ENCODE data around the gene PTPRR. TPM values are rescaled to one million over a fixed set of nuclear protein-coding genes. Genes with fewer than 3 reads are reported as not detected.

The PTPRR gene
- total RNA-seq, 2 experiments from 2014 or later, result not detected

DNA sequence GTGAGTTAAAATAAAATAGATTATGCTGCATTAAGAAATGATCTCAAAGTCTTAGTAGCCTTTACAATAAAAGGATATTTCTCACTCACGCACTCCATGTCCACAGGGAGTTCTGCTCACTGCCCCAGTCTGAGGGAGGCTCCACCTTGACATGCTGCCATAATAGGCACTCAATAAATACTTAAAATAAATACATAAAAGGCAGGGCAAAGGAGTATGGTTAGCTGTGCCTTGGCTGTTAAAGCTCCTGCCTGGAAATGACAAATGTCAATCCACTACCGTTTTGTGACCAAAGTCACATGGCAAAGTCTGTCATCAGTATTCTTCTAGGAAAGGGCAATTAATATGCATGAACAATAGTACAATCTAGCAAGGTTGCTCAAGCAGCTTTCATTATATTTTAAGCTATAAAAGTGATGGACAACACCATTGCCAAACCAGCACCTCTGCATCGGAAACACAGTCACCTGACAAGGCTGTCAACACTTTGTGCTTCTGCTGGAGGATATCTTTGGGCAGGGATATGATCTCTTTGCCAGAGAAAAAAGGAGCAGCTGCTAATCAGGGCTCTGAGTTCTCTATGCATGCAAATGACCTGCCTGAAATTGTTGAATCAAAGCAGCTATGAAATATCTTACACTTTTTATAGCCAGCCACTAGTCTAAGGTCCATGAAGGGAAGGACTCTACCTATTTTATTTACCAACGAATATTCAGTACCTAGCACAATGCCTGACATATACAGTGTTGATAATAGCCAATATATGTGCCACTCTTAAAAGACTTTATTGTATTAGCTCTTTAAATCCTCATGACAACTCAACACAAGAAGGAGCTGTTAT, 90.1 kb downstream of the PTPRR start:
- no peak overlapping the region for H3K27ac Mint-ChIP-seq
- H3K36me3 Mint-ChIP-seq (ENCODE audit: low read depth), result no peaks in the 10 kb centered on the region
- H3K27me3 Mint-ChIP-seq, result no peaks in the 10 kb centered on the region
- H3K9me3 ChIP-seq (ENCODE audit: control insufficient read depth in 1 of 2, insufficient read depth in 1 of 2, low read length in 2 of 2), result no peaks in the 10 kb centered on the region
- TF ChIP-seq, protein P1, sequence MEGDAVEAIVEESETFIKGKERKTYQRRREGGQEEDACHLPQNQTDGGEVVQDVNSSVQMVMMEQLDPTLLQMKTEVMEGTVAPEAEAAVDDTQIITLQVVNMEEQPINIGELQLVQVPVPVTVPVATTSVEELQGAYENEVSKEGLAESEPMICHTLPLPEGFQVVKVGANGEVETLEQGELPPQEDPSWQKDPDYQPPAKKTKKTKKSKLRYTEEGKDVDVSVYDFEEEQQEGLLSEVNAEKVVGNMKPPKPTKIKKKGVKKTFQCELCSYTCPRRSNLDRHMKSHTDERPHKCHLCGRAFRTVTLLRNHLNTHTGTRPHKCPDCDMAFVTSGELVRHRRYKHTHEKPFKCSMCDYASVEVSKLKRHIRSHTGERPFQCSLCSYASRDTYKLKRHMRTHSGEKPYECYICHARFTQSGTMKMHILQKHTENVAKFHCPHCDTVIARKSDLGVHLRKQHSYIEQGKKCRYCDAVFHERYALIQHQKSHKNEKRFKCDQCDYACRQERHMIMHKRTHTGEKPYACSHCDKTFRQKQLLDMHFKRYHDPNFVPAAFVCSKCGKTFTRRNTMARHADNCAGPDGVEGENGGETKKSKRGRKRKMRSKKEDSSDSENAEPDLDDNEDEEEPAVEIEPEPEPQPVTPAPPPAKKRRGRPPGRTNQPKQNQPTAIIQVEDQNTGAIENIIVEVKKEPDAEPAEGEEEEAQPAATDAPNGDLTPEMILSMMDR (IDR thresholded peaks at IDR 0.05), result no peak
- H3K4me1 ChIP-seq (ENCODE audit: insufficient read depth, low read length), result no peaks in the 10 kb centered on the region
- ChIA-PET CTCF (interaction anchor here (1.5 kb wide), 1 partner anchor 31 kb away, joined by 3 read pairs; no protein-coding TSS in a partner anchor), POLR2A (interaction anchor here (0.8 kb wide), 1 partner anchor 1255 kb away, joined by 3 read pairs; no protein-coding TSS in a partner anchor)
- H3K4me3 Mint-ChIP-seq, result no peak overlapping the region
- no peaks in the 10 kb centered on the region for H3K9me3 Mint-ChIP-seq
- no peaks in the 10 kb centered on the region for H3K27me3 ChIP-seq (ENCODE audit: control insufficient read depth in 1 of 2, insufficient read depth in 2 of 2, low read length in 2 of 2)
- no peak overlapping the region for H3K4me3 ChIP-seq (ENCODE audit: low read length)
- H3K36me3 ChIP-seq (ENCODE audit: insufficient read depth, low read length), result no peaks in the 10 kb centered on the region
- no peaks in the 10 kb centered on the region for H3K4me1 Mint-ChIP-seq (ENCODE audit: low read depth)
- H3K27ac ChIP-seq (ENCODE audit: low read depth in 1 of 2, low read length in 2 of 2), result no peak overlapping the region
- intact Hi-C loops (cut with DNase I, micrococcal nuclease), result no loop called here
- no peak for ATAC-seq (ENCODE audit: poor library complexity)
- no peak for DNase-seq

DNA sequence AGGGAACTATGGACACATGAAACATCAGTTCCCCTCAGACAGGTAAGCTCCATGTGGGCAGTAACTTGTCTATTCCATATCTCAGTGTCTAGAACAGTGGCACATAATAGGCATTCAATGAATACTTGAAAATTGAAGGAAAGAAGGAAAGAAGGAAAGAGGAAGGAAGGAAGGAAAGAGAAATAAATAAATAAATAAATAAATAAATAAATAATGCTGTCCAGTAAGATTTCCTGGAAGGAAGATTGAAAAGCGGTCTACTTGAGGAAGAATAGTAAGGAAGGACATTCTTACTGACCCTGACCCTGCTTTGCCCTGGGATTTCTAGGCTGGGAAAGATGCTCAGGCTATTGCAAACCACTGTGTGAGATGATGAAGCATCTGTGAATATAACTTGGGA, 91.5 kb downstream of the PTPRR start:
- DNase-seq, result no peak
- Mint-ChIP-seq H3K27ac (no peak overlapping the region), H3K4me3 (no peak overlapping the region), H3K36me3 (ENCODE audit: low read depth) (no peaks in the 10 kb centered on the region), H3K4me1 (ENCODE audit: low read depth) (no peaks in the 10 kb centered on the region), H3K27me3 (no peaks in the 10 kb centered on the region), H3K9me3 (no peaks in the 10 kb centered on the region)
- no peaks in the 10 kb centered on the region for H3K36me3 ChIP-seq (ENCODE audit: insufficient read depth, low read length)
- H3K9me3 ChIP-seq (ENCODE audit: control insufficient read depth in 1 of 2, insufficient read depth in 1 of 2, low read length in 2 of 2), result no peaks in the 10 kb centered on the region
- H3K27me3 ChIP-seq (ENCODE audit: control insufficient read depth in 1 of 2, insufficient read depth in 2 of 2, low read length in 2 of 2), result no peaks in the 10 kb centered on the region
- ChIA-PET CTCF (no interaction called here), POLR2A (no interaction called here)
- TF ChIP-seq, protein P1 (IDR thresholded peaks at IDR 0.05), result no peak
- intact Hi-C loops (cut with DNase I, micrococcal nuclease), result no loop called here
- H3K27ac ChIP-seq (ENCODE audit: low read depth in 1 of 2, low read length in 2 of 2), result no peak overlapping the region
- ATAC-seq (ENCODE audit: poor library complexity), result no peak
- no peak overlapping the region for H3K4me3 ChIP-seq (ENCODE audit: low read length)
- H3K4me1 ChIP-seq (ENCODE audit: insufficient read depth, low read length), result no peaks in the 10 kb centered on the region

DNA sequence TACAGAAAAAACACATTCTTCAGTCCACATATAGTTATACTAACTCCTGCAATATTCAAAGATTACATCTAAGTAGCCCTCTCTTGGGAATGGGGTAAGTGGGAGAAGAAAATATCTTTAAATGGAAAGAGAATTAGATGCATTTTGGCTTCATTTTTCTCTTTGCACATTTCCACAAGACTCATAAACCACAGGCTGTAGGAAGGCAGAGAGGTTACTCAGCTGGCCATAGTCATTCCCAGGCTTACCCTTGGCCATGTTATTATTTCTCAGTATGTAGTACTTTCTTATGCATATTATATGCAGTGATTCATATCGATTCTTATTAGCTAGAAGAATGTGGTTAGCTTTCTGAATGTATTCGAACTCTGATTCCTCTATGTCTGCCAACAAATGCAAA, 92.2 kb downstream of the PTPRR start:
- H3K27ac ChIP-seq (ENCODE audit: low read depth in 1 of 2, low read length in 2 of 2), result no peak overlapping the region
- DNase-seq (no peak), ATAC-seq (ENCODE audit: poor library complexity) (no peak)
- Mint-ChIP-seq H3K27me3 (no peaks in the 10 kb centered on the region), H3K4me1 (ENCODE audit: low read depth) (no peaks in the 10 kb centered on the region), H3K4me3 (no peak overlapping the region), H3K27ac (no peak overlapping the region), H3K9me3 (no peaks in the 10 kb centered on the region), H3K36me3 (ENCODE audit: low read depth) (no peaks in the 10 kb centered on the region)
- TF ChIP-seq, protein P1 (IDR thresholded peaks at IDR 0.05), result no peak
- H3K4me3 ChIP-seq (ENCODE audit: low read length), result no peak overlapping the region
- CTCF ChIA-PET, result no interaction called here
- POLR2A ChIA-PET, result no interaction called here
- intact Hi-C loops (cut with DNase I, micrococcal nuclease), result no loop called here
- H3K9me3 ChIP-seq (ENCODE audit: control insufficient read depth in 1 of 2, insufficient read depth in 1 of 2, low read length in 2 of 2), result no peaks in the 10 kb centered on the region
- H3K36me3 ChIP-seq (ENCODE audit: insufficient read depth, low read length), result no peaks in the 10 kb centered on the region
- H3K4me1 ChIP-seq (ENCODE audit: insufficient read depth, low read length), result no peaks in the 10 kb centered on the region
- no peaks in the 10 kb centered on the region for H3K27me3 ChIP-seq (ENCODE audit: control insufficient read depth in 1 of 2, insufficient read depth in 2 of 2, low read length in 2 of 2)
